ENCODE data around the gene RELL1. TPM values are rescaled to one million over a fixed set of nuclear protein-coding genes. Genes with fewer than 3 reads are reported as not detected.

The RELL1 gene
- total RNA-seq, 2 donors from 2014 or later: 24.4 to 48.2 TPM

DNA sequence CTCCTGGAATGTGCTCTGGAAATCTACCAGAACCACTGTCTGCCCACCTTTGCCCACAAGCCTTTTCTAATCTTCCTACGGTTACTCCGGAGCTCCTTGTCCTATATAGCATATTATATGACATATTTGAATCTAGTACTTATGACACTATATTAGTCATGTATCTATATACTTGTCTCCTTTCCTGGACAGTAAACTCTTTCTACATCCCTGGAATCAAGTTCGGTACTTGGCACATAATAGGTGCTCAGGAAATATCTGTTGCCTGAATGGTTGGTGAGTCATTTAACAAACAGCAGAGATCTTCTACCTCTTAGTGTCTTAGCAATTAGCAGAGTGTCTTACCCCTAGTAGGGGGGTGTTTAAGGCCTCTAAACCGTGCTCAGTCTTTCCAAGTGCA is 123.6 kb downstream of the RELL1 start:
- DNase-seq: no peak
- intact Hi-C loops (cut with DNase I): no loop called here
- H3K27me3 ChIP-seq: no peaks in the 10 kb centered on the region
- no peaks in the 10 kb centered on the region for H3K36me3 ChIP-seq
- H3K4me1 ChIP-seq: no peaks in the 10 kb centered on the region
- H3K9ac ChIP-seq (ENCODE audit: low read depth in 2 of 2, low read length in 2 of 2): no peak overlapping the region
- no peak overlapping the region for H3K27ac ChIP-seq
- H3K9me3 ChIP-seq: no peaks in the 10 kb centered on the region
- no peak for TF ChIP-seq CTCF (IDR thresholded peaks at IDR 0.05)
- H3K4me3 ChIP-seq: no peak overlapping the region

DNA sequence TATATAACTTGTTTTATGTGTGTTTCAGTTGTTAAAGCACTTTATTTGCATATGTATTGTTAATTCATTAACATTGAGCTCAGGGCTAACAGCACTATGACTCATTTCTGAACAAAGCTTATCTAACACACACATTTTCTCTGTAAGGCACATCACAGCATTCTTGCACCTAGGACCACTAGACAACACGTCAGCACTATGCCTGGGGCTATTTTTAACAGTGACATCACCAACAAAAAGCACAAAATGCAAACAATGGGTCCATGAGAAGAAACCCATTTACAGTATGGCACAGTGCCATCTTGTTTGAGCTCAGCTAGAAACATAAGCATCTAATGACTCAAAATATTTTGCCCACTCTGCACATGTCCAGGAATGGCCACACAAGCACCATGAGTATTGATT is 124.4 kb downstream of the RELL1 start:
- Histone ChIP-seq H3K27ac (no peak overlapping the region), H3K9ac (ENCODE audit: low read depth in 2 of 2, low read length in 2 of 2) (no peak overlapping the region), H3K4me1 (no peaks in the 10 kb centered on the region), H3K36me3 (no peaks in the 10 kb centered on the region), H3K27me3 (no peaks in the 10 kb centered on the region), H3K4me3 (no peak overlapping the region), H3K9me3 (no peaks in the 10 kb centered on the region)
- no peak for TF ChIP-seq CTCF (IDR thresholded peaks at IDR 0.05)
- DNase-seq: no peak
- intact Hi-C loops (cut with DNase I): no loop called here

- DNase-seq: no peak
- Histone ChIP-seq H3K9ac (ENCODE audit: low read depth in 2 of 2, low read length in 2 of 2) (no peak overlapping the region), H3K36me3 (no peaks in the 10 kb centered on the region), H3K9me3 (no peaks in the 10 kb centered on the region), H3K4me3 (no peak overlapping the region), H3K27ac (no peak overlapping the region), H3K4me1 (no peaks in the 10 kb centered on the region), H3K27me3 (no peaks in the 10 kb centered on the region)
- intact Hi-C loops (cut with DNase I): no loop called here
- TF ChIP-seq CTCF (IDR thresholded peaks at IDR 0.05): no peak
Observed at GRCh38 chr4:37561196-37561802, 124.9 kb downstream of the RELL1 start.

Other genes with a start within 250 kb of the RELL1 start
- 10 to 100 TPM; 32.6 to 37.2 TPM for gene PGM2, start 140.3 kb upstream of the RELL1 start, total RNA-seq
- 10 to 100 TPM; 55.3 to 77.4 TPM for gene TBC1D1, start 204.7 kb upstream of the RELL1 start, total RNA-seq